ENCODE measurements around the gene MGARP.

GRCh38 chr4:139223682-139224317 is 56.2 kb downstream of the MGARP start:
- TF ChIP-seq CTCF (IDR thresholded peaks at IDR 0.05), result no peak
- TF ChIP-seq POLR2A (IDR thresholded peaks at IDR 0.05), result no peak

Data from prostate gland (tissue), 2 donors.